HG02884 (cell line): ENCODE results near the gene SLC45A2.
"Not testable (repeated sequence)": the region's sequence is repeated elsewhere in the genome, so short reads cannot be mapped to it uniquely, and the experiment has no call there.

Experiments
- ATAC-seq: cut with Tn5 transposase; IDR thresholded peaks from one replicate; pipeline ENCODE4 v1.9.1; 2021; ENCODE audit warnings: mild to moderate bottlenecking, moderate library complexity; ENCODE audit not compliant: unreplicated experiment

The SLC45A2 gene

GRCh38 chr5:33929925-33930690, 54.4 kb downstream of the SLC45A2 start:
- no peak for ATAC-seq

- ATAC-seq, result no peak
Measured at GRCh38 chr5:33928283-33928682, 56.2 kb downstream of the SLC45A2 start.

- no peak for ATAC-seq
Measured at GRCh38 chr5:33927685-33928084, 56.8 kb downstream of the SLC45A2 start.

- no peak for ATAC-seq
Measured at GRCh38 chr5:33925278-33925677, 59.2 kb downstream of the SLC45A2 start.

GRCh38 chr5:33921002-33921401, 63.5 kb downstream of the SLC45A2 start:
- no peak for ATAC-seq

GRCh38 chr5:33914844-33915243, 69.6 kb downstream of the SLC45A2 start:
- ATAC-seq, result not testable (repeated sequence)

- not testable (repeated sequence) for ATAC-seq
Measured at GRCh38 chr5:33906248-33906647, 78.2 kb downstream of the SLC45A2 start.

- no peak for ATAC-seq
Measured at GRCh38 chr5:33905381-33905780, 79.1 kb downstream of the SLC45A2 start.

GRCh38 chr5:33903118-33903517, 81.4 kb downstream of the SLC45A2 start:
- no peak for ATAC-seq

GRCh38 chr5:33901156-33901555, 83.3 kb downstream of the SLC45A2 start:
- no peak for ATAC-seq
